Lower leg skin (tissue), 3 donors: ENCODE data around the gene COL17A1.

Source experiments
- CTCF ChIP-seq, 3 donors: fragments of 450-650 bp; IDR thresholded peaks; one replicate each; pipeline ENCODE4 v1.5.1; 2016; ENCODE audit warnings: antibody characterized with exemption in 3 of 3, mild to moderate bottlenecking in 3 of 3, moderate library complexity in 2 of 3
- POLR2A ChIP-seq, 2 donors: fragments of 450-650 bp; IDR thresholded peaks; one replicate each; pipeline ENCODE4 v1.6.1; 2016 to 2017; ENCODE audit warnings: antibody characterized with exemption in 2 of 2, mild to moderate bottlenecking in 1 of 2, moderate library complexity in 1 of 2

- TF ChIP-seq CTCF (IDR thresholded peaks at IDR 0.05) = no peak
- no peak for TF ChIP-seq POLR2A (IDR thresholded peaks at IDR 0.05)
Measured at GRCh38 chr10:104080762-104081161, 4.9 kb downstream of the COL17A1 start.
